Small intestine (tissue), 7 donors: ENCODE measurements around the gene ACY1. TPM values are rescaled to one million over a fixed set of nuclear protein-coding genes. Genes with fewer than 3 reads are reported as not detected.

Source experiments
- DNase-seq, 2 donors: peaks; one replicate each; pipeline versions ENCODE4 v3.0.0 to v3.0.0-alpha.2; 2013
- FAIRE-seq: peaks from 2 replicates; lab custom pipeline; 2012; peaks lifted over from hg19 to GRCh38; lab: Jason Lieb, UNC
- H3K27ac ChIP-seq, 3 donors: one replicate each; pipeline ENCODE4 v1.5.1; 2013; ENCODE audit warnings: low read length in 2 of 3, mild to moderate bottlenecking in 2 of 3, control low read depth in 1 of 3, inconsistent platforms in 1 of 3, low read depth in 1 of 3, moderate library complexity in 1 of 3
- H3K27me3 ChIP-seq, 3 donors: one replicate each; pipeline ENCODE4 v1.6.1; 2013; ENCODE audit warnings: low read length in 3 of 3, inconsistent platforms in 1 of 3; ENCODE audit not compliant: control insufficient read depth in 3 of 3, insufficient read depth in 3 of 3
- H3K36me3 ChIP-seq, 3 donors: one replicate each; pipeline ENCODE4 v1.6.1; 2013; ENCODE audit warnings: low read length in 3 of 3, inconsistent platforms in 1 of 3, low read depth in 1 of 3, mild to moderate bottlenecking in 1 of 3, moderate library complexity in 1 of 3; ENCODE audit not compliant: control insufficient read depth in 3 of 3, insufficient read depth in 2 of 3
- H3K4me1 ChIP-seq, 3 donors: one replicate each; pipeline ENCODE4 v1.6.1; 2013; ENCODE audit warnings: low read length in 2 of 3, inconsistent platforms in 1 of 3, low read depth in 1 of 3, mild to moderate bottlenecking in 1 of 3, moderate library complexity in 1 of 3; ENCODE audit not compliant: control insufficient read depth in 3 of 3, insufficient read depth in 2 of 3
- H3K4me3 ChIP-seq, 3 donors: one replicate each; pipeline ENCODE4 v1.5.1; 2013; ENCODE audit warnings: low read length in 3 of 3, control low read depth in 1 of 3, inconsistent platforms in 1 of 3, low read depth in 1 of 3, mild to moderate bottlenecking in 1 of 3, moderate library complexity in 1 of 3
- H3K9me3 ChIP-seq, 2 donors: one replicate each; pipeline ENCODE4 v1.6.1; 2013; ENCODE audit warnings: low read depth in 1 of 2, low read length in 1 of 2; ENCODE audit not compliant: control insufficient read depth in 2 of 2, insufficient read depth in 1 of 2
- WGBS, 3 donors: extraction: QIAGEN DNeasy Blood & Tissue Kit; methylation state at CpG; one replicate each; pipeline ENCODE4 v1.1.7; 2013; 5-methylcytosine and 5-hydroxymethylcytosine counted together
- polyA plus RNA-seq, 4 donors: library from polyadenylated mRNA; stranded (reverse) in 3 of 4; unstranded in 1 of 4; fragments of 200-250 nt in 3 of 4; fragments of 120-200 nt in 1 of 4; gene quantifications; one replicate each; pipeline versions ENCODE4 v1.2.1 to v1.2.3, GENCODE V29; 2013
- donor health status: healthy with polysubstance abuse.
- donor health status: control.
- donor health status: control.
- donor health status: Bipolar disorder and iron deficiency.
- donor health status: healthy.

ACY1 gene
- polyA plus RNA-seq, 4 donors, result 164 to 1,228 (median 588) TPM

GRCh38 chr3:52017586-52017985 lies 34.3 kb downstream of the ACY1 start:
- peaks cover 0 to 2% (median 0%) of the 10 kb centered on the region in 3 donors for H3K36me3 ChIP-seq
- 77 to 85% (median 82%) methylated on average over 11 of the region's 11 CpGs for WGBS, 3 donors
- no peaks in the 10 kb centered on the region for H3K9me3 ChIP-seq
- no peak overlapping the region for H3K27ac ChIP-seq
- no peak for DNase-seq
- no peak overlapping the region for H3K4me3 ChIP-seq
- H3K27me3 ChIP-seq, result no peaks in the 10 kb centered on the region
- FAIRE-seq, result no peak
- H3K4me1 ChIP-seq, result no peaks in the 10 kb centered on the region

GRCh38 chr3:52018319-52019000 lies 35.1 kb downstream of the ACY1 start:
- H3K27ac ChIP-seq, result peak overlapping the region in 1 of 3 donors; percentile 19
- H3K27me3 ChIP-seq, result no peaks in the 10 kb centered on the region
- no peaks in the 10 kb centered on the region for H3K4me1 ChIP-seq
- DNase-seq (no peak), FAIRE-seq (no peak)
- H3K4me3 ChIP-seq, result no peak overlapping the region
- H3K9me3 ChIP-seq, result no peaks in the 10 kb centered on the region
- peaks cover 0 to 2% (median 0%) of the 10 kb centered on the region in 3 donors for H3K36me3 ChIP-seq
- 80 to 89% (median 83%) methylated on average over 21 of the region's 21 CpGs for WGBS, 3 donors

GRCh38 chr3:52019352-52020080 lies 36.2 kb downstream of the ACY1 start:
- DNase-seq (no peak), FAIRE-seq (no peak)
- H3K36me3 ChIP-seq, result peaks cover 0 to 2% (median 0%) of the 10 kb centered on the region in 3 donors
- 76 to 85% (median 83%) methylated on average over 17 of the region's 17 CpGs for WGBS, 3 donors
- H3K9me3 ChIP-seq, result no peaks in the 10 kb centered on the region
- H3K27me3 ChIP-seq, result no peaks in the 10 kb centered on the region
- H3K4me1 ChIP-seq, result no peaks in the 10 kb centered on the region
- no peak overlapping the region for H3K4me3 ChIP-seq
- H3K27ac ChIP-seq, result no peak overlapping the region

DNA sequence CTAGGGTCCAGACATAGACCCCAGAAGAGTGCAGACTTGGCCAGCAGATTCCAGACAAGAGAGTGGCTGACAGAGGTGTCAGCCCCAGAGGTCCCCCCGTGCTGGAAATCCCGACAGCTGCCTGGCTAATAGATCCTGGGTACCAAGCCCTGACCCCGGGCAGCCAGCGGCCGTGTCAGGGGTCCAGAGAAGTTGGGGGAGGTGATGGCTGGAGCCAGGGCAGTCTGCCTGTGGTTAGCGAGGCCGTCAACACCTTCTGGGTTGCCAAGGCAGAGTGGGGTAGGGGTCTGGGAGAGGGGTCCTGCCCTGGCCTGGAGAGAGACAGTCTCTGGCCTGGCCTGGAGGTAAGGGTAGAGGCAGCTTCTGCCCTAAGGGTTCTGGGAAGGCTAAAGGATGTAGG lies 37.5 kb downstream of the ACY1 start:
- Histone ChIP-seq H3K27me3 (no peaks in the 10 kb centered on the region), H3K4me1 (no peaks in the 10 kb centered on the region), H3K36me3 (peaks cover 0 to 2% (median 0%) of the 10 kb centered on the region in 3 donors), H3K27ac (no peak overlapping the region), H3K9me3 (no peaks in the 10 kb centered on the region), H3K4me3 (no peak overlapping the region)
- DNase-seq, result no peak
- WGBS, 3 donors, result 91 to 94% (median 93%) methylated on average over 7 of the region's 7 CpGs
- no peak for FAIRE-seq

GRCh38 chr3:52021489-52022268 lies 38.3 kb downstream of the ACY1 start:
- peaks cover 0 to 2% (median 0%) of the 10 kb centered on the region in 3 donors for H3K36me3 ChIP-seq
- no peak for DNase-seq
- no peak overlapping the region for H3K4me3 ChIP-seq
- H3K9me3 ChIP-seq, result no peaks in the 10 kb centered on the region
- 67 to 76% (median 68%) methylated on average over 10 of the region's 10 CpGs for WGBS, 3 donors
- FAIRE-seq, result no peak
- no peaks in the 10 kb centered on the region for H3K27me3 ChIP-seq
- no peaks in the 10 kb centered on the region for H3K4me1 ChIP-seq
- H3K27ac ChIP-seq, result peak overlapping the region in 1 of 3 donors; percentile 19

DNA sequence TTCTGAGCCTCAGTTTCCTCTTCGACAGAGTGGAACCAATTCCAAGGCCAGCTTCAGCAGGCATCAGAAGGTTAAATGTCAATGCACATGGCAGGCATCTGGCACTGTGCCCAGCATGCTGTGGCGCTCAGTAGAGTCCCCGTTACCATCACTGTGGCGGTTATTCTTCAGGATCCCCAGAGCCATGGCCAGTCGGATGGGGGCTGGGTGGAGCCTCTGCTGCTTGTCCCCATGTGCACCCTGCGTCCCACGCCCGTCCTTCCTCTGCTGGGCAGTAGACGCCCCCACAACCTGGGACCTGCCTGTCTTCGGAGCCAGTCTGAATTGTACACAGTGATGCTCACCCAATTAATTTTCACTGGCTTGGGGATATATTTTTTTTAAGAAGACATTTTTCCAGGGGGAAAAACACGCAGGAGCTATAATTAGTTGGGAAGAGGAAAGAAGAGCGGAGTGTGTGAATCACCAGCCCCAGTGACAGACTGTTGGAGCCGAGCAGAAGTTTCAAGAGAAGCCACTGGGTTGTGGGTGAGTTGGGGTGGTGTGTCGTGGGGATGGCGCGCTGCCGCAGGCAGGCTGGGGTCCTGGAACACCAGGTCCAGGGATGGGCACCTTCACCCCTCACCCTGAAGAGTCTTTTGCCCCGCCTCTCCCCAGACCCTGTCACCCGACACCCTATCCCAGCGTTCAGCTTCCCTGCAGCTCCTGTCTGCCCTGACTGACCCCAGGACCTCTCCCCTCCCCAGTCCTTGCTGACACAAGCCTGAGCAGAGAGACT lies 39.2 kb downstream of the ACY1 start:
- FAIRE-seq, result no peak

DNA sequence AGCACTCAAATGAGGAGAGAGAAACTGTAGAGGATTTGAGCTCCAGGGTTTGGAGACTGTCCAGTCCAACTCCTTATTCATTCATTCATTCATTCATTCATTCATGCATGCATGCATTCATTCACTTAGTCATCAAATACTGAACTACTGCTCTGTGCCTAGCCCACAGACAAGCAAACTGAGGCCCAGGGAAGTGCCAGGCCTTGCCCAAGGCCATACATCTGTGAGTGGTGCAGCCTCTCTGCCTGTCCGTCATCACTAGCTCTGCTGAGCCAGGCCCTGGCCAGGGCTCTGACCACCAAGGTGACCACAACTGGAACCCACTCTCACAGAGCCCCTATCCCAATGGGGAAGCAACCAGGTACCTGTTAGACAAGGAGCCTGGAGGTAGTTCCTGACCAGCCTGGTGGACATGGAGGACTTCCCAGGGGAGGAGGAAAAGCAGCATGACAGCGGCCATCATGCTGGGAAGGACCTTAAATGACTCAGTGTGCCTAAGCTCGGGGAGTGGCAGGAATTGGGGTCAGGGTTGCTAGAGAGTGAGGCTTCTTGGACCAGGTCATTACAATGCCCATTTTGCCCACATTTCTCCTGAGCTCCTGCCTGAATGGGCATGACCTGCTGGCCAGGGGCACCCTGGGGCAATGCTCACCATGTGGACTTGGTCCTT lies 39.9 kb downstream of the ACY1 start:
- H3K36me3 ChIP-seq, result peaks cover 0 to 1% (median 0%) of the 10 kb centered on the region in 3 donors

More for the DNA sequence above, 39.2 kb downstream of the ACY1 start:
- Histone ChIP-seq H3K4me1 (no peaks in the 10 kb centered on the region), H3K36me3 (peaks cover 0 to 2% (median 0%) of the 10 kb centered on the region in 3 donors), H3K9me3 (no peaks in the 10 kb centered on the region), H3K27ac (peak overlapping the region in 1 of 3 donors; percentile 19), H3K27me3 (no peaks in the 10 kb centered on the region), H3K4me3 (no peak overlapping the region)
- 77 to 83% (median 83%) methylated on average over 20 of the region's 20 CpGs for WGBS, 3 donors
- no peak for DNase-seq

More for the DNA sequence above, 39.9 kb downstream of the ACY1 start:
- Histone ChIP-seq H3K4me1 (no peaks in the 10 kb centered on the region), H3K9me3 (no peaks in the 10 kb centered on the region), H3K27ac (no peak overlapping the region), H3K4me3 (no peak overlapping the region), H3K27me3 (no peaks in the 10 kb centered on the region)
- DNase-seq (no peak), FAIRE-seq (no peak)
- WGBS, 3 donors, result 86 to 90% (median 89%) methylated on average over 3 of the region's 3 CpGs
